ENCODE measurements around the gene GAMT. TPM values are rescaled to one million over a fixed set of nuclear protein-coding genes. Genes with fewer than 3 reads are reported as not detected.

The GAMT gene
- total and polyA plus RNA-seq, 2 of the 13 experiments (the other 11 are each of a cell fraction or from before 2014, with no cell fraction given), result 115 to 124 TPM

DNA sequence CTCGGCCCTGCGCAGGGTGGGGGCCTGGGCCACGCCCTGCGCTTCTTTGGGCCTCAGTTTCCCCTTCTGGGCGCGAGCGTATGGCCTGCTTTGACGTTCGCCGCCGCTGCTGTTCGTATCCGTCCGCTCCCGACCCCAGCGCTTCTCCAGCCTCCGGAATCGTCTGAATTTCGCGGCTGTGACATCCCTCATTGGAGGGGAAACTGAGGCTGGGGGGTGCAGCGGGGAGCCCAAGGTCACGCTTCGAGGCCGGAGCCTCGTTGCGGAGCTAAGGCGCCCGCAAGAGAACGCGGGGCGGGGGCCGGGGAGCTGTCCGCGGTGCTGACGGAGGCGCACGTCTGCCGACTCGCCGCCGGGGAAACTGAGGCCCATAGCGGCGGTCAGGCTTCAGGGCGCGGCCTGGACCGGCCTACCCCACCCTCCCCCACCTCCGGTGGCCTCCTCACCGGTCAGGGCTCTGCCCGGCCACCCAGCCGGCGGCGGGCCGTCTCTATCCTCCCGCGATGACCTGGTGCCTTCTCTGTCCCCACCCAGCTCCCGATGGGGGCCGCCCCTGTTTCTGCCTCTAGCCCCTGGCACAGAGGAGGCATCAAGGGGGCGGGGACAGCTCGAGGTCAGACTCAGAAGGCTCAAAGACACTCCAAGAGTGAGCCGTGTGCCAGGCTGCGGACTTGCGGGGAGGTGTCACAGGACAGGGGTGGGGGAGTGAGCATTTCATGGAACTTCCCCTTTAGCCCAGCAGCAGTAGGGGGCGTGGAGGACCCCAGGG, 45.6 kb upstream of the GAMT start (continued):
- TF ChIP-seq SRF (IDR thresholded peaks at IDR 0.05; ENCODE audit: low read depth, low read length) (no peak), ZIK1 (CRISPR knock-in tag; IDR thresholded peaks at IDR 0.05; ENCODE audit: borderline replicate concordance, low read depth) (no peak), ELF3 (CRISPR knock-in tag; IDR thresholded peaks at IDR 0.05) (peak; percentile 50; the same call in 1 of the 2 replicates), ZNF816 (CRISPR knock-in tag; IDR thresholded peaks at IDR 0.05; ENCODE audit: borderline replicate concordance) (no peak), MEIS2 (CRISPR knock-in tag; IDR thresholded peaks at IDR 0.05) (peak; percentile 54; the same call in 1 of the 2 replicates), ZNF790 (CRISPR knock-in tag; IDR thresholded peaks at IDR 0.05; ENCODE audit: borderline replicate concordance) (0 out of 2 replicates have a peak, but pooled peaks have one; percentile 32), ZNF614 (CRISPR knock-in tag; IDR thresholded peaks at IDR 0.05; ENCODE audit: borderline replicate concordance) (no peak), FLYWCH1 (CRISPR knock-in tag; IDR thresholded peaks at IDR 0.05) (no peak), ZNF282 (IDR thresholded peaks at IDR 0.05; ENCODE audit: partially characterized antibody) (no peak), FOXP1 (IDR thresholded peaks at IDR 0.05) (no peak), FOXP1 (CRISPR knock-in tag; IDR thresholded peaks at IDR 0.05) (no peak)
- TF ChIP-seq, protein P1, sequence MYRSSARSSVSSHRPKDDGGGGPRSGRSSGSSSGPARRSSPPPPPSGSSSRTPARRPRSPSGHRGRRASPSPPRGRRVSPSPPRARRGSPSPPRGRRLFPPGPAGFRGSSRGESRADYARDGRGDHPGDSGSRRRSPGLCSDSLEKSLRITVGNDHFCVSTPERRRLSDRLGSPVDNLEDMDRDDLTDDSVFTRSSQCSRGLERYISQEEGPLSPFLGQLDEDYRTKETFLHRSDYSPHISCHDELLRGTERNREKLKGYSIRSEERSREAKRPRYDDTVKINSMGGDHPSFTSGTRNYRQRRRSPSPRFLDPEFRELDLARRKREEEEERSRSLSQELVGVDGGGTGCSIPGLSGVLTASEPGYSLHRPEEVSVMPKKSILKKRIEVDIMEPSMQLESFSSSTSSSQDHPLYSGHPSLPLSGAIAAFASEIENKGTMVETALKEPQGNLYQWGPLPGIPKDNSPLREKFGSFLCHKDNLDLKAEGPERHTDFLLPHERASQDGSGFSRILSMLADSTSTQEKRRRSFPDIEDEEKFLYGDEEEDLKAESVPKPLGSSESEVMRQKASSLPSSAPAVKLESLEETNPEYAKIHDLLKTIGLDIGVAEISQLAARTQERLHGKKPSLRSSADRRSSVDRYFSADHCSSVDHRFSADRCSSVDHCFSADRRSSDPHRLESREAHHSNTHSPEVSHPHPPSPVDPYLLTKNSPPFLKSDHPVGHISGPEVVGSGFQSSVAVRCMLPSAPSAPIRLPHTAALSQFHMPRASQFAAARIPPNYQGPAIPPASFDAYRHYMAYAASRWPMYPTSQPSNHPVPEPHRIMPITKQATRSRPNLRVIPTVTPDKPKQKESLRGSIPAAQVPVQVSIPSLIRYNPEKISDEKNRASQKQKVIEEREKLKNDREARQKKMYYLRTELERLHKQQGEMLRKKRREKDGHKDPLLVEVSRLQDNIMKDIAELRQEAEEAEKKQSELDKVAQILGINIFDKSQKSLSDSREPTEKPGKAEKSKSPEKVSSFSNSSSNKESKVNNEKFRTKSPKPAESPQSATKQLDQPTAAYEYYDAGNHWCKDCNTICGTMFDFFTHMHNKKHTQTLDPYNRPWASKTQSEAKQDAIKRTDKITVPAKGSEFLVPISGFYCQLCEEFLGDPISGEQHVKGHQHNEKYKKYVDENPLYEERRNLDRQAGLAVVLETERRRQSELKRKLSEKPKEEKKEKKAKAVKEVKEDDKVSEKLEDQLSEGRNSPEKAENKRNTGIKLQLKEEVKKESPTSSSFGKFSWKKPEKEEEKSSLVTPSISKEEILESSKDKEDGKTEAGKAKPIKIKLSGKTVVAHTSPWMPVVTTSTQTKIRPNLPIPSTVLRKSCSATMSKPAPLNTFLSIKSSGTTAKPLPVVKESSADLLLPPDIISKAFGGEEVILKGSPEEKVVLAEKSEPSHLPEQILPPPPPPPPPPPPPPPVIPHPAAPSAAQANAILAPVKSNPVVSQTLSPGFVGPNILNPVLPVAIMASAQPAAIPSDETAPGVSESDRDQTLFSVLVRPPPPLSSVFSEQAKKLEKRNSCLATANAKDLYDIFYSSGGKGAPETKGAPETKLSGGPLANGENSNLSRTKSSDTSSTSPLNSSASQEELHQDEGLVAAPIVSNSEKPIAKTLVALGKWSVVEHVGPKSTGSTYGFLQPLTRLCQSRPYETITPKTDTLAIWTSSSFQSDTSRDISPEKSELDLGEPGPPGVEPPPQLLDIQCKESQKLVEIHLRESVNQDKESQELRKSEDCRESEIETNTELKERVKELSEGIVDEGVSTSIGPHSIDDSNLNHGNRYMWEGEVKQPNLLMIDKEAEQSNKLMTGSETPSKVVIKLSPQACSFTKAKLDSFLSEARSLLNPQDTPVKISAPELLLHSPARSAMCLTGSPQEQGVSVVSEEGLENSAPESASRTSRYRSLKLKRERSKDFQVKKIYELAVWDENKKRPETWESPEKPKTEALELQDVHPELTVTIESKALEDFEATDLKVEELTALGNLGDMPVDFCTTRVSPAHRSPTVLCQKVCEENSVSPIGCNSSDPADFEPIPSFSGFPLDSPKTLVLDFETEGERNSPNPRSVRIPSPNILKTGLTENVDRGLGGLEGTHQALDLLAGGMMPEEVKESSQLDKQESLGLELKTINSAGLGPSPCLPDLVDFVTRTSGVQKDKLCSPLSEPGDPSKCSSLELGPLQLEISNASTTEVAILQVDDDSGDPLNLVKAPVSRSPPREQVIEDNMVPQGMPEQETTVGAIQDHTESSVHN (CRISPR knock-in tag; IDR thresholded peaks at IDR 0.05), result no peak
- TF ChIP-seq, protein P2, sequence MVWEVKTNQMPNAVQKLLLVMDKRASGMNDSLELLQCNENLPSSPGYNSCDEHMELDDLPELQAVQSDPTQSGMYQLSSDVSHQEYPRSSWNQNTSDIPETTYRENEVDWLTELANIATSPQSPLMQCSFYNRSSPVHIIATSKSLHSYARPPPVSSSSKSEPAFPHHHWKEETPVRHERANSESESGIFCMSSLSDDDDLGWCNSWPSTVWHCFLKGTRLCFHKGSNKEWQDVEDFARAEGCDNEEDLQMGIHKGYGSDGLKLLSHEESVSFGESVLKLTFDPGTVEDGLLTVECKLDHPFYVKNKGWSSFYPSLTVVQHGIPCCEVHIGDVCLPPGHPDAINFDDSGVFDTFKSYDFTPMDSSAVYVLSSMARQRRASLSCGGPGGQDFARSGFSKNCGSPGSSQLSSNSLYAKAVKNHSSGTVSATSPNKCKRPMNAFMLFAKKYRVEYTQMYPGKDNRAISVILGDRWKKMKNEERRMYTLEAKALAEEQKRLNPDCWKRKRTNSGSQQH (CRISPR knock-in tag; IDR thresholded peaks at IDR 0.05; ENCODE audit: low read depth), result peak; percentile 35; the same call in 1 of the 2 replicates
- TF ChIP-seq, protein P3, sequence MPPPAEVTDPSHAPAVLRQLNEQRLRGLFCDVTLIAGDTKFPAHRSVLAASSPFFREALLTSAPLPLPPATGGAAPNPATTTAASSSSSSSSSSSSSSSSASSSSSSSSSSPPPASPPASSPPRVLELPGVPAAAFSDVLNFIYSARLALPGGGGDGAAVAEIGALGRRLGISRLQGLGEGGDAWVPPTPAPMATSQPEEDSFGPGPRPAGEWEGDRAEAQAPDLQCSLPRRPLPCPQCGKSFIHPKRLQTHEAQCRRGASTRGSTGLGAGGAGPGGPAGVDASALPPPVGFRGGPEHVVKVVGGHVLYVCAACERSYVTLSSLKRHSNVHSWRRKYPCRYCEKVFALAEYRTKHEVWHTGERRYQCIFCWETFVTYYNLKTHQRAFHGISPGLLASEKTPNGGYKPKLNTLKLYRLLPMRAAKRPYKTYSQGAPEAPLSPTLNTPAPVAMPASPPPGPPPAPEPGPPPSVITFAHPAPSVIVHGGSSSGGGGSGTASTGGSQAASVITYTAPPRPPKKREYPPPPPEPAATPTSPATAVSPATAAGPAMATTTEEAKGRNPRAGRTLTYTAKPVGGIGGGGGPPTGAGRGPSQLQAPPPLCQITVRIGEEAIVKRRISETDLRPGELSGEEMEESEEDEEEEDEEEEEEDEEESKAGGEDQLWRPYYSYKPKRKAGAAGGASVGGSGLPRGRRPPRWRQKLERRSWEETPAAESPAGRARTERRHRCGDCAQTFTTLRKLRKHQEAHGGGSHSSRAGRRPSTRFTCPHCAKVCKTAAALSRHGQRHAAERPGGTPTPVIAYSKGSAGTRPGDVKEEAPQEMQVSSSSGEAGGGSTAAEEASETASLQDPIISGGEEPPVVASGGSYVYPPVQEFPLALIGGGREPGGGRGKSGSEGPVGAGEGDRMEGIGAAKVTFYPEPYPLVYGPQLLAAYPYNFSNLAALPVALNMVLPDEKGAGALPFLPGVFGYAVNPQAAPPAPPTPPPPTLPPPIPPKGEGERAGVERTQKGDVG (CRISPR knock-in tag; IDR thresholded peaks at IDR 0.05; ENCODE audit: borderline replicate concordance), result 0 out of 2 replicates have a peak, but pooled peaks have one; percentile 45
- TF ChIP-seq, protein P4, sequence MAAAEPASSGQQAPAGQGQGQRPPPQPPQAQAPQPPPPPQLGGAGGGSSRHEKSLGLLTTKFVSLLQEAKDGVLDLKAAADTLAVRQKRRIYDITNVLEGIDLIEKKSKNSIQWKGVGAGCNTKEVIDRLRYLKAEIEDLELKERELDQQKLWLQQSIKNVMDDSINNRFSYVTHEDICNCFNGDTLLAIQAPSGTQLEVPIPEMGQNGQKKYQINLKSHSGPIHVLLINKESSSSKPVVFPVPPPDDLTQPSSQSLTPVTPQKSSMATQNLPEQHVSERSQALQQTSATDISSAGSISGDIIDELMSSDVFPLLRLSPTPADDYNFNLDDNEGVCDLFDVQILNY (CRISPR knock-in tag; conservative IDR thresholded peaks at IDR 0.05), result 0 out of 2 replicates have a peak, but pooled peaks have one; percentile 21

Measured in HepG2 (cell line).